ENCODE measurements around the gene ADARB1.

DNA sequence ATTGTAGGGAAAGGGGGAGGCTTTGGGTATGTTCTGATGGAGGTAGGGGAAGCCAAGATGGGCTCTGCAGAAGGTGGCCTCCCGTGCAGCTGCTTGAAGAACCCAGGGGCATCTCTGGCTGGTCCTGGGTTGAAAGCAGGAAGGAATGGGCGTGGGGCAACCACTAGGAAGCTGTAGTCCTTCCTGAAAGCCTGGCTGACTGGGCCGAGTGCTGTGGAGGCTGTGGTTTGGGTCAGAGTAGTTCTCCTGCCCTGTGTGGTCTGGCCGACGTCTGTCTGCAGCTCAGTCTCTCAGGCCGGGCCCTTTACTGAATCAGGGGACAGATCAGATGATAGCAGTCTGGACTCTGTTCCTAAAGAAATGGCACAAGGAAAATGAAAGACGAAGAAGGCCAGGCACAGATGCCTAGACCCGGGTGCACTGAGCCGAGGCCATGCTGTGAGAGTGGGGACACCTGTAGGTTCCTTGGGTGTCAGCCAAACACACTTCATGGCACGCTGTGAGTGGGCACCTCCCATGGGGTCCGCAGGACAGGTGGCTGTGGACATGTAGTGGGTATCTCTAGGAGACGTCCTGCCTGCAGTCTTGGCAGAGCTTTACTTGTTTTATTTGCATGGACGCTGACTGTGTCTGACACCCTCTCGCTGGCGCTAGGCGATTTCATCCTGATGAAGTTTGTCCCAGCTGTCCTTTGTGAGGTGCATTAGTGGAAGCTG is 126.4 kb downstream of the ADARB1 start:
- TF ChIP-seq POLR2AphosphoS5 (IDR thresholded peaks at IDR 0.05) (no peak), EP300 (IDR thresholded peaks at IDR 0.05) (no peak)
